Activated T-cell treated with anti-CD3 and anti-CD28 coated beads for 4 hours (primary cell): ENCODE measurements around the gene TEX51.

Source experiments
- DNase-seq: peaks from one replicate; pipeline ENCODE4 v3.0.0-alpha.2; 2020

The TEX51 gene

DNA sequence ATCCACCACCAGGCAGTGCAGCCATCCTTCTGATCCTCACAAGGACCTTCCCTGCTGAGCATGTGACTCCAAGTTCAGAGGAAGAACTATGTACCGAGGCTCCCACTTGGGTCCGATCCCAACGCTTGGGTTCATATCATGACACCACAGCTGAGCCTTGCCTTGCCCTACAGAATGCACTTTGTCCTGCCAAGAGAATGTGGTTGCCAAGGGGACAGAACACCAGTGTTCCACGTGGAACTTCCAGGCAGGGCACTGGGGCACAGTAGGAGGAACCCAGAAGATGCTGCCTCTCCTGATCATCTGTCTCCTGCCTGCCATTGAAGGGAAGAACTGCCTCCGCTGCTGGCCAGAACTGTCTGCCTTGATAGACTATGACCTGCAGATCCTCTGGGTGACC lies at the start of gene TEX51:
TEX51 (plus strand) TSS at position 255 of the 400 bp plus-strand sequence; CDS start at position 284, 29 bp downstream.
- no peak for DNase-seq

- no peak for DNase-seq
Observed at GRCh38 chr2:126849054-126849453, 49.6 kb upstream of the TEX51 start.

DNA sequence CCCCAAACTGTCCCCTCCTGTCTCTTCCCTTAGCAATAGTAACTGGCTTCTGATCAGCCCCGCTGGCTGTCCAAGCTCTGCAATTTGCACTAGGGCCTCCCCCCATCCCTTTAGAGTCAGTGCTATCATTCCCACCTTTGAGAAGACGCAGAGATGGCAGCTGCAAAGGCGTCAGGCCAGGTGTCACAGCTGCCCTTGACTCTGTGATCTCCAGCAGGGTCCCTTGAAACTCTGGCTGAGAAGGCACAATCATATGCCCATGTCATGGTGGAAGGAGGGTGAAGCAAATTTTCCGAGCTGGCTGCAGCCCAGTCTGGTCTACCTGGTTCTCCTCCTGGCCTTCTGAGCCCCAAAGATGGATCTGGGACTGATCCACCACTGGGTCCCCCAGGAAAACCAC lies 49.2 kb upstream of the TEX51 start:
- no peak for DNase-seq

DNA sequence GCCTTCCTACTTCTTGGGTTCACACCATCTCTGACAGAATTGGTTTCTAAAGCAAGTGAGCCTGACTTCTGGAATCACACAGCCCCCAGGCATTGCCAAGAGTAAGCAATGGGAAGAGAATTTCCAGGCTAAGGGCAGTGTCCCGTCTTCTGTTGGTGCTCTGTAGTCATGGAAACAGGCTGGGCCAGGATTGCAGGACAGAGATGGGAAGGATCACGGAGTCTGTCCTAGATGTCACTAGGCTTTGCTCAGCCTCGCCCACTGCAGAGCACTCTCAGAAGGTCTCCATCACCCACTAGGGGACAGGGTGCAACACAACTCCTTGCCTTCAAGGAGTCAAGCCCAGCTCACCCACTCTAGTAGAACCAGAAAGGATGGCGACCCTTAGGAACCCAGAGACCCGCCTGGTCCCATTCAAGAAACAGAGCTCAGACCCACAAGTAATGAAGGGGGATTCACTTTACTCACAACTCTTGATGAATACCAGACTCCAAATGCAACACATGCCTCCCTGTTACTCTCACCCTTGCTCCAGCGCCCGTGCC lies 48.6 kb upstream of the TEX51 start:
- DNase-seq: no peak

GRCh38 chr2:126850940-126851339 lies 47.8 kb upstream of the TEX51 start:
- DNase-seq: no peak

DNA sequence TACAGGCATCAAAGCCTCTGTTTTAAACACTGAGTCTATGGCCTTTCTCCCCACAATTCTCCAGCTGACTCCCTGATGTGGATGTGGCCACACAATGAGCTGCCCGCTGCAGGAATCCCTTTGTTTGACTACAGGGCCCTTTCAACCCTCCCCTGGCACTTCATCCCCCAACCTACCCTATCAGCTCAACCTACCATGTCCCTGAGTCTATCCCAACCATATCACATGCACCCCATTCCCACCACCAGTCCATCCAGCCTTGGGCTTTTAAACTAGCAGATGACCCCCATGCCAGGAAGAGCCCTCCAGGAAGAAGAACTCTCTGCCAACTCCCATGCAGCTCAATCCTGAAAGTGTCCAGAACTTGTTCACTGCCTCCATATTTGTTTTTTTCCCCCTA lies 46.9 kb upstream of the TEX51 start:
- no peak for DNase-seq

DNA sequence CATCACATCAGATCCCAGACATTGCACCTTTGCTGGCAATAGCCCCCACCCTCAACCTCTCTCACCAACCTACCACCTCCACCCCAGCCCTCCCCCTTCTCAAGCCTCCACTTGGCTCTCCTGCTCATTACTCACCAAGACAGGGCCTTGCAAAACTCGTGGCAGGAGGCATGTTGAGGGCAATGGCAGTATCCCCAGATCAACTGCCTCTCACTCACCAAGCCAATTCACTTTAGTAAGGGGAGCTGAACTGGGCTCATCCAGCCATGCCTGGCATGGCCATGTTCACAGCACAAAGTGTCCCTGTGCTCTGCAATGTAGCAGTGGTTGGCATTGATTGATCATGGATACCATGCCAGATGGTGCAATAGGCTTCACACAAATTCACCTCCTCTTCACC lies 46.3 kb upstream of the TEX51 start:
- no peak for DNase-seq

DNA sequence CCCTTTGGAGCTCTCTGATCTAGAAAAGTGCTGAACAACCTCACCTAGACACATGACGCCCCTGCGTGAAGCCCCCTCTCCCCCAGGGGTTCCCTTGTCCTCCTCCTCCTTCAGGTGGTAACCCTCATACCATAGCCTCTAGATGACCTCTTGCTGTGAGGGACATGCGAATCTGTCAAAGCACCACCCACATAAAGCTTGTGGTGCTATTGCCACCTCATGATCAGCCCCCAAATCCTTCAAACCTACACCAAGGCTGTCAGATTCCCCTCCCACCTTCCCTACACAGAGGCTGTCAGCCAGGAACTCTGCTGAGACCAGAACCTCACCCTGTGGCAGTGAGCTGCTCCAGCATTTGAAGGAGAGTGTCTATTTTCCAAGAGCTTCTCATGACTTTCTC lies 43.1 kb upstream of the TEX51 start:
- no peak for DNase-seq

DNA sequence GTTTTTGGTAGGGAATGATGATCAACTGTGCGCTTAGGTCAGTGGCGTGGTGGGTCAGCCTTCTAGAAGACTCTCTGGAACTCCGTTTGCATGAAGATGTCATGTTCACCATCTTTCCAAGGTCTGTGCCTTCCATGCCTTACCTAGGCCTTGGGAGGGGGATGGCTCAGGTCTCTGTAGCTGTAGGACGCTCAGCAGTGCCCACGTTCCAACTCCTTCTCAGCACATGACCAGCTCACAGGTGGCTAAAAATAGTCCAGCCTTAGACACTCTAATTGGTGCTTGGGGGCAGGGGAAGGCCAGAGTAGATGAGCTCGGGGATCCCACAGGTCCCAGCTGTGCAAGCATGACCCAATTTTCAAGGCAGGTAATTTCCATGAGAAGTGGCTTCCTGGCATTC lies 42.3 kb upstream of the TEX51 start:
- no peak for DNase-seq

- no peak for DNase-seq
Observed at GRCh38 chr2:126857502-126857901, 41.2 kb upstream of the TEX51 start.

DNA sequence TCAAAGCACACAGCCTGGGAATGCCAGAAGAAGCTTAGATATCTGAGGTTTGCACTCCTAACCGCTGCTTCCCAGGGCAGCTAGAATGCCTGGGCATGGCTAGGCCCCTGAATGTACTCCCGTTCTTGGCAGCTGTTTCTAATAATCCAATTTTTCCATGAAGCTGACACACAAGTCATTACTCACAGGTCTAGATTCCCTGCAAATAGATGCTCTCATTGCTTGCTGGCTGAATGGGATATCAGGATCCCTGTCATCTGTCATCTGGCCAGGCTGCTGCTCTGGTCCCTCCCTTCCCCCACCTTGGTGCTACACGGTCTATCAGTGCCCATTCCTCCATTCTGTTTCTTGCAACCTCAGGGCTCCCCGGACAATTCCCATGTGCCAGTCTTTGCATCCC lies 40.7 kb upstream of the TEX51 start:
- no peak for DNase-seq

GRCh38 chr2:126858436-126858835 lies 40.3 kb upstream of the TEX51 start:
- DNase-seq: no peak

GRCh38 chr2:126858991-126859390 lies 39.7 kb upstream of the TEX51 start:
- DNase-seq: no peak

DNA sequence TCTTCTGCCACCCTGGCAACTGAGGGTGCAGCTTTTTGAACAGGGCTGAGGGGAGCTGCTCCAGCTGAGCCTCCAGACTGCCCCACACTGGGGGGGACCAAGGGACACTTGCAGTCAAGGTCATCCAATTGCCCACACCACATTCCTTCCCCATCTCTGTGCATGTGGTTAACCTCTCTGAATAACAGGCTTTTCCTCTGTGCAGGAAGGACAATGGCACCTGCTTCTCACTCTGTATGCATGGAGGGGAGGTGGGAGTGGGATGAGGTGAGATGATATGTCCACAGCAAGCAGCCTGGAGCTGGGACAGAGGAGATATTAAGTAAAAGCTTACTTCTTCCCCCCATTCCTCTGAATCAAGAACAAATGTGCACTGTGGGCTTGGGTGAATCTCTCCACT lies 39.1 kb upstream of the TEX51 start:
- no peak for DNase-seq

GRCh38 chr2:126860385-126860784 lies 38.3 kb upstream of the TEX51 start:
- no peak for DNase-seq

- no peak for DNase-seq
Observed at GRCh38 chr2:126862730-126863129, 36.0 kb upstream of the TEX51 start.

DNA sequence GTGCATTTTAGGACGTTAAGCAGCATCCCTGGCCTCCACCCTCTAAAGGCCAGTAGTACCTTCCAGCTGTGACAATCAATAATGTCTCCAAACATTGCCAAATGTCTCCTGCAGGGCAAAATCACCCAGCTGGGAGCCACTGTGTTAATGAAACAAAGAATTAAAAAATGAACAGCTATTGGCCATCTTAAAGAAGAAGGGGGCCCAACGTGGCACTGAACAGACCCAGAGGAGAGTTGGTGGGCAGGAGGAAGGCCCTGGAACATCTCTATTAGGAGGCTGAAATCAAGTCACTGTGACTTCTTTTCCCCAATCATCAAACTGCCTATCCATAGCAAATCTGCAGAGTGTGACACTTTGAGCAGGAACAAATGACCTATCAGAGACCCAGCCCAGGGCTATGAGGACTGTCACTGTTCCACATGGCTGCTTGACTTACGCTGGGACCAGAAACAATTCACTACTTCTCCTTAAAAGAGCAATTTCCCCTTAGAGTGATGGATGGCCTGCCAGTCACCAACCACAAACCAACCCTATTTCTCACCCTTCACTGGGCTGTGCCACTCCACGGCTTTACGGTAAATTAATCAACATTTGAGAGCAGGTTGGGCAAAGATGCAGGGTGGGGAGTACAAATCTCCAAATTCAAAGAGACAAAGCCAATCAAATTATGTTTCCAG lies 35.2 kb upstream of the TEX51 start:
- no peak for DNase-seq

DNA sequence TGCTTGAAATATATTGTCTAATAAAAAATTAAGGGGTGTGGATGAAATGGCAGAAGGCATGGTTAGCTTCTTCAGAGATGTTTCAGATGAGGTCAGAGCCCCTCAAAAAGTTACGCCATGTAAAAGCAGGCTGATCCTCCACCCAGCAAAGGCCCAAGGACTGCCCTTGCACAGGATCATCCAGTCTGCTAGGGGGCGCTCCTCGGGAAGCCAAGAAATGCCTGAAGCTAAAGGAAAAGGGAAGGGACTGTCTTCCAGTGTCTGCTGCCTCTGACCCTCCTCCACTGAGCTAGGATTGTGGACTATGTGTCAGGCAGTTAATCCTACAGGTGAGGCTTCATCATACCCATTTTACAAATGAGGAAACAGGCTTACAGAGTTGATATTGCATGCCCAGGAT lies 33.8 kb upstream of the TEX51 start:
- no peak for DNase-seq

- no peak for DNase-seq
Observed at GRCh38 chr2:126866451-126866850, 32.2 kb upstream of the TEX51 start.

DNA sequence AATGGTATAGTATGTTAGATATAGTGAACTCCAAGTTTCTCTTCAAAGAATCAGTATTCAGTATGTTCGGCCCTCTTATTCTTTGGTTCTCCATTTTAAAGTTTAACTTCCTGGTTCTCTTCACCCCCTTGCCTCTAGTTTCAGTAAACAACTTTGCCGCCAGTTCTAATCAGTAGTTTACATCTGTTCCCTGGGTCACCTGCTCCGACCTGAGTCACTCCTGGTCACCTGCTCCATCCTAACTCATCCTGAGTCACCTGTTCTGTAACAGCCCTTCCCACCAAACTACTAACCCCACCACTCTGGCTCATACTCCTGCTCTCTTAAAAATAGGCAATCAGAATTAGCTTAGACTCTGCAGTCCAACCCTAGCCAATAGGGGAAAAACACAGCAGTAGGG lies 23.7 kb upstream of the TEX51 start:
- no peak for DNase-seq

- DNase-seq: no peak
Observed at GRCh38 chr2:126876631-126877030, 22.1 kb upstream of the TEX51 start.

DNA sequence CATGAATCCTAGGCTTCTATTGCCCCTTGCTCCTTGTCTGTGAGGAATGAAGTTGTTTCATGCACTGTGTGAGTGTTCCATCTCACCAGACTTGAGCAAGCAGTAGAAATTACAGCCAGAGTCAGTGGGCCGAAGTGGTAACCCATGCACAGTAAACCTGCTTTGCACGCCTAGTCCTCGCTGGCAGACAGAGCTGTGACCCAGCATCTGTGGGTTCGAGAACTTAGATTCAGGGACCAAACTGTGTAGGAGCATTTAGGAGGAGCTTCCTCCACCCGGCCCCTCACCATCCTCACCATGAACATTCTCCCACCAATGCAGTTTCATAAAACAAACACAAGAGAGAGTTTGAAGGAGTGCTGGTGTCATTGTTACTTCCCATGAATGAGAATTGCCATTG lies 21.6 kb upstream of the TEX51 start:
- DNase-seq: no peak

DNA sequence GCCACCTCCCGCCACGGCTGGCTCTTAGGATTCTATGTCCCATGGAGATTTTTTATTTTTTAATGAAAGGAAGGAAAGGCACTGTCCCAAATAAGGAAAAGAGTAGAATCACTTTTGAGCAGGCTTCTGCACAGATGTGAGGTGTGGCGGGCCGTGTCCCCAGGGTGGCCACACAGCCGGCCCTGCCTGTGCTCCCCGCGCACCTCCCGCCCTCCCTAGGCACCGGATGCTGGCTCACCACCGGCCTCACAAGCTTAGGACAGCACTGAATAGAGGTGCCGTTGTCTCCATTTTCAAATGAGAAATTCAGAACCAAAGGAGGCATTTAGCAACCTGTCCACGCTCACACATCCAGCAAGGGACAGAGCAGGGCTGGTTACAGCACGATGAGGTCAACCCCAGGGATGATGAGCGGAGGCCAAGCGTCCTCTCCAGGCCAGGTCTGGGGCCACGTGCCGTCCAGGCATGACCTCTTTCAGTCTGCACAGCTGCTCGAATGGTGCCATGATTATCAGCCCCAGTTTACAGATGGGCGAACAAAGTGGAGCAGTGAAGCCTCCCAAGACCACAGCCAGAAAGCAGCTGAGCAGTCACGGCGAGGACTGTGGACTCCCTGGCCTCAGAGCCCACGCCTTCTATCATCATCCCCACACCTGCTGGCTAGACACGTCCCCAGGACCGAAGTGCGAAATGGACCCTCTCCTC lies 20.7 kb upstream of the TEX51 start:
- no peak for DNase-seq

DNA sequence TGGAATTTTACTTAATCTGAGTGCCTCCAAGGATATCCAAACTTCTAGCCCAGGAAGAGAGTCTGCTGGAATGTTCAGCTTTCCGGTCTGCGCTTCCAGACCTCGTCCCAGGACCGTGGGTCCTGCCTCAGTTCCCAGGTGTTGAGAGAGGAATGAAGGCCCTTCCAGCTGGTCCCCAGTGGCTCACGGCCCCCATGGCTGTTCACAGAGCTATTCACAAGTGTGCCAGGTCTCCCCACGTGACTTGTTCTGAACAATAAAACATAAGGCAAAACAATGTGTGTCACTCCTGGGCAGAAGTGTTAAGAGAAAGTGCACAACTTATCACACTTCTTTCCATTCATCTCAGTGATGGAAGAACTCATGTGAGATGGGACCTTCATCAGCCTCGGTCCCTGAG lies 20.1 kb upstream of the TEX51 start:
- DNase-seq: no peak
